HG03095 (cell line): ENCODE data around the gene CBFA2T2.
A peak's percentile ranks its signal among the peaks of the same experiment; 100 is the strongest.

Experiments
- ATAC-seq: cut with Tn5 transposase; IDR thresholded peaks from one replicate; pipeline ENCODE4 v1.9.1; 2021; ENCODE audit warnings: moderate library complexity; ENCODE audit not compliant: unreplicated experiment

CBFA2T2 gene

DNA sequence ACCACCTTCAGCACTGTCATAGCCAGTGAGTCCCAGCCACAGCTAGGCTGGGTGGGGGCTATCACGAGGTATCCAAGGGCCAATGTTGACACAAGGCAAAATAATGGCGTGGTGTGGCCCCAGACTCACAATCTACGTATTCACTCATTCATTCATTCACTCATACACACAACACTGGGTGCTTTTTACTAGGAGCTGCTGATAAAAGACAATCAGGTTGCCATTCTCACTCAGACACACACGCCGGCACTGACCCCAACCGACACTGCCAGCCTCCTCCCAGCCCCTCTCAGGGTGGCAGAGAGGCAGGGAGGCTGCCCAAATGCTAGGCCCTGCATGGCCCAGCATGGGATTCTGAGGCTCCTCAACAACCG is 170.8 kb downstream of the CBFA2T2 start:
- no peak for ATAC-seq

DNA sequence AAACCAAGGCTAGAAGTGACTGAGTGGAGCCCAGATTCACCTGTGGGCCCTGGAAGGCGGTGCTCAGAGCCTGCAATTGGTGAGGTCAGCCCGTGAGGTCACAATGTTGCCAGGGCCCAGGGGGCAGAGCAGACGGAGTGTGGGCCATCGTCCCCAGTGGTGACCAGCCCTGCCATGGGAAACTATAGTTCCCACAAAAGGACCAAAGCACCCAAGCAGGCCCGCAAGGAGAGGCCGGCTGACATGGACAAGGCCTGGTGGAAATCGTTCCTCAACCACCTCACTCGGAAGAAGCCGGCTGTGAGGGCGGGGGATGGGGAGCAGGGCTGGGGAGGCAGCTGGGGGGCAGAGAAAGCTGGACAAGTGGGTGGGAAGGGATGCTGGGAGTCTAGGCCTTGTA is 172.3 kb downstream of the CBFA2T2 start, which contains the start of gene C20orf144:
Gene C20orf144, plus strand, starts transcription at position 156 of the 400 bp plus-strand sequence. Its CDS starts 19 bp downstream, at position 175.
- ATAC-seq: no peak

DNA sequence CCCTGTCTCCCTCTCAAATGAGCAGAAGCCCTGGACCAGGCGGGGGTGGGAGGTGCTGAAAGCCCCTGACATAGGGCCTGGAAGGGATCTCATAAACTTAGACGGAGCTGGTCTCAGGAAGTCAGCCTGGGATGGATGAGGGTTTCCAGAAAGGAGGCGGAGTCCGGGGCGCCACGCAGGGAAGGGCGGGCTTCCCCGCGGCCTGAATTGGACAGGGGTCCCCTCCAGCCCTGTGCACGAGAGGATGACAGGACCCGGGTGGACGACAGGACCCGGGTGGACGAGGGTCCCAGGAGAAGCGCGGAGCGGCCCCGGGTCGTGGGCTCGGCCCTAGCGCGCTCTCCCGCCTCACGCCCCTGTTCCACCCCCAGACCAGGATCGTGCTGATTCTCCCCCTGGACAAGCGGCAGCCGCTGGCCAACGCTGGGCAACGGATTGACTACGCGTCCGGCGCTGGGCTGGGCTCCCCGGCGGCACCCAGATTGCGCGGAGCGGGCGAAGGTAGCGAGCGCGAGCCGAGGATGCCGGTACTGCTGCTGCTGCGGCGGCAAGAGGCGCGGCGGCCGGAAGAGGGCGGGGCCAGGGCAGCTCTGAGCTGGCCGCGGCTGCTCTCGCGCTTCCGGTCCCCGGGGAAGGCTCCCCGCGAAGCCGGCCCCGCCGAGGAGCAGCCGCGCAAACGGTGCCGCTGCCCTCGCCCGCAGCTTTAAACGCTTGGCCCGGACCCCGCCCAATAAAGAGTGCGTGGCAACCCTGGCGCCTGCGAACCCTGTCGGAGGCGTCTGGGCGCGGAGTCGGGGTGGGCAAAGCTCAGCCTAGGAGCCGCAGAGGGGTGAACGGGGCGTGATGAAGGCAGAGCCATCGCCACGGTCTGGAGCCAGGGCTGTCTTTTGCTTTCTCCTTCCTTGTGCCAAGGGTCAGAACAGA is 173.5 kb downstream of the CBFA2T2 start:
- ATAC-seq: peak; percentile 35

DNA sequence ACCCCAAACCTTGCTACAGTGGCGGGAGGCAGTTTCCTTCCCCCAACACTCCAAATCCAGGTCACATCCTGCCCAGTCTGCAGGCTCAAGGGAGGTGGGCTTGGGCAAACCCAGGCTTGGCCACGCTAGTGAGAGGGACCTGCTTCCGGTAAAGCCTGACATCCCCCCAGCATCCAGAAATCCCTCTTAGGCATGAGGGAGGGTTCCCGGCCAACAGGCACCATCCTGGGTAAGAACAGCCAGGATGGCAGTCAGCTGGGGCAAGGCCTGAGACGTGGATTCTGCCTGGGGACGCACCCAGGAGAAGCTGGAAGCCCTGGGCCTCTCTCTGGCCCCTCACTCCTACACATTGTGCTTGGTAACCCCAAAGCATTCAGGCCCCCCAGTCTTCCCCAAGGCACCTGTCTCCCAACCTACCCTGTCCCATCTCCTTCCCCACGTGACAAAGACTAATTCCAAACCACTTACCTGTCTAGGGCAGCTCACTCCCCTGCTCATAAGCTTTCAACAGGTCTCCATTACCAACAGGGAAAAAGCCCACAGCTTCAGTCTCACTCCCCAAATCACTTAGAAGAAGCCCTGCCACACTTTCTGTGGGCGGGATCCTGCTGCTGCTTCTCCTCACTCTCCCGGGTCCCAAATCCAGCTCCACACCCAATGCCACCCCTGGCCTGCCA is 174.3 kb downstream of the CBFA2T2 start:
- ATAC-seq: no peak

DNA sequence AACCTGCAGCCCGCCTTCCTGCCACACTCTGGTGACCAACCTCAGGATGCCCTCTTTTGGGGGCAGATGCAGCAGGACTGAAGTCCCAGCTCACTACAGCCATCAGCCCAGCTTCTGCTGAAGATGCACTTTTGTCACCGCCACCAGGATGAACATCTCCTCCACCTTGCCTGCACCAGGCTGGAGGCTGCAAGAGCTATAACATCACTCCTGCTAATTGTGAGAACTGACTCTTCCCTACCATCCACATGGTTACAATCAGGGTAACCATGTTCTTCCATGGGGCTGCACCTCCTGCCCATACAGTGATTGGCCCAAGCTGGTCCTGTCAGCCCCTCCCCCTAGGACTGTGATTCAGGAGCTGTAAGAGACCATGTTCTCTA is 174.9 kb downstream of the CBFA2T2 start:
- ATAC-seq: no peak

DNA sequence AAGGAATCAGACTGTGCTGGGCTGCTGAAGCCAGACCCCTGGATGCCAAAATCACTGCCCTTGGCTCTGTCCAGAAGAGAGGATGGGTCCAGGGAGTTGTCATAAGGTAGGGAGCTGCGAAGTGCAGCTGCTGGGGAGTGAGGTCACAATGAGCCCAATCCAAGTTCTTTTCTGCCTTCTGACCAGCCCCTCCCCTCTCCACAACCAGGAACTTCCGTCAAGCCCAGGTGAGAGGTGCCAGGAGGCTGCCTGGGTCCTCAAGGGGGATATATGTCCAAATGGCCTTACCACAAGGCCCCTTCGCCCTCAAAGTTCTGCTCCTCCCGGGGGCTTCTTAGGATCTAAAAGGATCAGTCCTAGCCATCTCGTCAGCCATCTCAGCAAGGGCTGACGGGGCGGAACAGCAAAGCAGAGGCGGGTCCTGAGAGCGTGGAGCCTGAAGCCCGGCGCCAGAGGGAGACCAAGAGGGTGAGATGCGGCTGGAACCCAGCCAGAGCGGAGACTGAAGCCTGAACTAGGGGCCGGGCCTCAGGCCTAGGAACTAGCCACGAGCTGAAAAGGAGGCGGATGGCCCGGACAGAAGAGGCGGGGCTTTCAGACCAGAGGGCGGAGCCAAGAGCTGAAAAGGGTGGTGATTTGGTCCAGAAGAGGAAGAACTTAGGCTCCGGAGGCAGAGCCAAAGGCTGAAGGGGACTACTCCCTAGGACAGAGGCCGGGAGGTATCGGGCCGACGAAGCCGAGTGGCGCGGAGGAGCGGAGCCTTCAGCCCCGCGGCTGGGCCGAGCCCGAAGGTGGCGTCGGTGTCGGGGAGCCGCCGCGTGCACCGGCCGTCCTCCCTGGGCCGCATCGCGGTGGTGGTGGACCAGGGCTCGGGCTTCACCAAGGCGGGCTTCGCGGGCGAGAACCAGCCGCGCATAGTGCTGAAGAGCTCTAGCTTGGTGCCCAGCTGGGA is 176.7 kb downstream of the CBFA2T2 start, which contains the start of gene ACTL10:
Gene ACTL10, plus strand, starts transcription at position 651 of the 952 bp plus-strand sequence. CDS start 555 bp downstream, outside the sequence.
- ATAC-seq: peak; percentile 65

DNA sequence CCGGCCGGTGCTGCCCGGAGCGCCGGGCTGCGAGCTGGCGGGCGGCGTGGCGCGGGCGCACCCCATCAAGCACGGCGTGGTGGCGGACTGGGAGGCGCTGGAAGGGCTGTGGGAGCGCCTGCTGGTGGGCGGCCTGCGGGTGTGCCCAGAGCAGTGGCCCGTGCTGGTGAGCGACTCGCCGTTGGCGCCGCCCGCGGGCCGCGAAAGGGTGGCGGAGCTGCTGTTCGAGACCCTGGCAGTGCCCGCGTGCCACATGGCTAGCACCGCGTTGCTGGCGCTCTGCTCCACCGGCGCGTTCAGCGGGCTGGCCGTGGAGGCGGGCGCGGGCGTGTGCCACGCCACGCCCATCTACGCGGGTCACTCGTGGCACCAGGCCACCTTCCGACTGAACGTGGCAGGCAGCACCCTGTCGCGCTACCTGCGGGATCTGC is 177.4 kb downstream of the CBFA2T2 start:
- ATAC-seq: peak; percentile 0

DNA sequence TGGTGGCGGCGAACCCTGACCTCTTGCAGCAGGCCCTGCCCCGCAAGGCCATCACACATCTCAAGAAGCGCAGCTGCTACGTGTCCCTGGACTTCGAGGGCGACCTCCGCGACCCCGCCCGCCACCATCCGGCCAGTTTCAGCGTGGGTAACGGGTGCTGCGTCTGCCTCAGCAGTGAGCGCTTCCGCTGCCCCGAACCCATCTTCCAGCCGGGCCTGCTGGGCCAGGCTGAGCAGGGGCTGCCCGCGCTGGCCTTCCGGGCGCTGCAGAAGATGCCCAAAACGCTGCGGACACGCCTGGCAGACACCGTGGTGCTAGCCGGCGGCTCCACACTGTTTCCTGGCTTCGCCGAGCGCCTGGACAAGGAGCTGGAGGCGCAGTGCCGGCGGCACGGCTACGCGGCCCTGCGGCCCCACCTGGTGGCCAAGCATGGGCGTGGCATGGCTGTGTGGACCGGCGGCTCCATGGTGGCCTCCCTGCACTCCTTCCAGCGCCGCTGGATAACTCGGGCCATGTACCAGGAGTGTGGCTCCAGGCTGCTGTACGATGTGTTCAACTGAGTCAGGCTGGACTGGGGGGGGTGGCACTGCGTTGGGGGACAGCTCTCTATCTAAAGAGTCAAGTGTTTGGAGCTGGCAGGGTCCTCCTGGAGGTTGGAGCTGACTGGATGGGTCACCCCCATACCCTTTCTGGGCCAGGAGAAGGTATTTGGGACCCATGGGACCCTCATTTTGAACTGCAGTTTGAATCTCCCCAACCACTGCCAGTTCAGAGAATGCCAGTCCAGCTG is 178.0 kb downstream of the CBFA2T2 start:
- ATAC-seq: peak; percentile 35

DNA sequence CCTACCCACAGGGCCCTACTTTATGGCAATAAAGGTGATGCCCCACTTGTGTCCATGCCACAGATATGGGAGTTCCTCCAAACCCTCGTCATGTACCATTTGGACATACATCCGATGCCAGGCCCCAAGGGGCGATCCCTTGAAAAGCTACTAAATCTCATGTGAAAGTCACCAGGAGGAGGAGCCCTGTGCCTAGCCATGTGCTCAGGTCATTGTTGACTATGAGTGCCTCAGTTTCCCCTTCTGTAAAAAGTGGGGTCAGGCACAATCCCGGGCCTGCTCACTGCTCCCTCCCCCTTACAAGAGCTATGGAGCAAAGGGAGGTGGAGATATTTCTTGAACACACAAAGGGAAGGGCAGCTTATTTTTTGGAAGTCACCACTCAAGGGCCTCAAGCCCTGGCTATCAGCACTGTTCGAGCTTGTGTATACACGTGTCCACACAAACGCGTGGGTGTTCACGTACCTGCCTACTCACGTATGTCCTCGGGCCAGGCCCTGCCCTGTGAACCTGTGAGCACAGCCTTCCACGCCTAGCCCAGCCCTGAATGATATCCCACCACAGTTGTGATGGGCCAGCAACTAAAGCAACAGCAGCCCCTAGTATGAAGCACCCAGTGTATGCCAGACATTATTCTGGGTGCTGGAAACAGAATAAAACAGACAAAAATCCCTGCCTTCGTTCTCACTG is 178.7 kb downstream of the CBFA2T2 start:
- ATAC-seq: no peak

DNA sequence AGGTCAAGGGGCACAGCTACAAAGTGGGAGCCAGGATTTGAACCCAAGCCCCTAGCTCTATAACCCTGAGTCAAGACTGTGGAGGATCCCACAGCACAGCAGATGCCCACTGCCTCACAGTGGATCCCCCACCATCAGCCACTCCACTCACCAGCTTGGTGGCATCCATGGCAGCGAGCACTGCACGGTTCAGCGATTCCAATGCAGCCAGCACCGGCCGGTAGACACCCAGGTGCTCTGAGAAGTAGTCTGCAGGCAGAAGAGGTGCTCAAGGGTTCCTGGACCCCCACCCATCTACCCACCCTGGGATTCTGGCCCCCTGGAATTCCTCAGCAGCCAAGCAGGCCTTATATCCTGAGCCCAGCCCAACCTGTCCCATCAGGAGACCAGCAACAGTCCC is 179.3 kb downstream of the CBFA2T2 start:
- no peak for ATAC-seq

DNA sequence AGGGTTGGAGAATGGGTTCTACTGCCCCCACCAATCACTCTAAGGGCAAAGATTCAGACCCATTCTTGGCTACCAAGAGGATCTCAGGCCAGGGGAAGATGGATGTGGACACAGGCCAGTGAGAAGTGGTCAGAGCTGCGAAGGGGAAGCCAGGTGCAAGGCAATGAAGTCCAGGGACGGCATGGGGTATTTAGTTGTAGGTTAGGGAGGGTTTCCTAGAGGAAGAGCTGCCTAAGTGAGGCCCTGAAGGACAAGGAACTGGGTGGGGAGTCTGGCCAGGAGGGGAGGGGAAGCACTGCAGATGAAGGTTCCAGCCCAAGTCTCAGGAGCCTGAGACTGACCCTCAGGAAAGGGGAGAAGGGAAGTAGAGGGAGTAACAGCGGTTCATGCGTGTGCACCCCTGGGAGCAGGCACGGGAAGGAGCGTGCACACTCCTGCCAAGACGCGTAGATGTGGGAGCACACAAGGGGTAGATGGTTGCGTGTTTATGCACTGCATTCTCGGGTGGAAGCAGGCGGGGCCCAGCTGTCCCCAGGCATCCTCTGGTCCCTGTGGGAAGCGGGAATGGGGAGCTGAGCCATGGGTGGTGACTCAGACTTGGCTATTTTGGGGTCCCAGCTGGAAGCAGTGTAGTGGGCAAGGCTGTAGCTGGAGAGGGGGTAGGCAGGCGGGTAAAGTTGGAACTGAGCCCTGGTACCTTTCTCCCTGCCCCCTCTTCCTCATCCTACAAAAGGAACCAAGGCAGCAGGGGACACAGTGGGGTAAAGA is 180.2 kb downstream of the CBFA2T2 start:
- no peak for ATAC-seq

DNA sequence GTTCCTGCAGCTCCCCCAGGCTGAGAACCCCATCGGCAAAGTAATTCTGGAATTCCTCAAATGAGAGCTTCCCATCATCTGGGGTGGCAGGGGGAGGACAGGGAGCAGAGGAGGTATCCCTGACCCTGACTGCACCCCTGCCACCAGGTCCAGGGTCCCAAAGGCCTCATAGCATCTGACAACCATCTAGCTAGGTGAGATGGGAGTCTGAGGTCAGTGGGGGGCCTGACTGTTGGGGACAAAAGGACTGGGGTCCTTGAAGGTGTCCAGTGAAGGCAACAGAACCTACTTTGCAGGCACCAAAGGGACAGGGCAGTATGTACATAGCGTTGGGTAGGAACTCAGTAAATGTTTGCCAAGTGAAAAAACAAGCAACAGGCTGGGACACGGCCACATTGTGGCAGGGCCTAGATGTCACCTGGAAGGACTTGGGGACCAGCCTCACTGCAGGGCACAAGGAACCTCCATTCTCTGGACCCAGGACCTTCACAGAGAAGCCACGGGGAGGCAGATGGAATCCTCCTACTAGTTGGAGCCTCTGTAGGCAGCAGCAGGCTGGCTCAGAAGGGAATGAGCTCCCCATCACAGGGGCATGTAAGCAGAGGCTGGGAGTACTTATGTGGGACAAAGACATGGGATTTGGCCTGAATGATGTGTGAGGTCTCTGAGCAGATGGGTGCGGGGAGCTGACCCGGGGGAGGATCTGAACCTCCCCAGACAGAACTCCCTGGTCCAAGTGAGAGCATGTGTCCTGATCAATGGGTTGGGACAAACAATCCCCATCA is 181.0 kb downstream of the CBFA2T2 start:
- ATAC-seq: no peak

DNA sequence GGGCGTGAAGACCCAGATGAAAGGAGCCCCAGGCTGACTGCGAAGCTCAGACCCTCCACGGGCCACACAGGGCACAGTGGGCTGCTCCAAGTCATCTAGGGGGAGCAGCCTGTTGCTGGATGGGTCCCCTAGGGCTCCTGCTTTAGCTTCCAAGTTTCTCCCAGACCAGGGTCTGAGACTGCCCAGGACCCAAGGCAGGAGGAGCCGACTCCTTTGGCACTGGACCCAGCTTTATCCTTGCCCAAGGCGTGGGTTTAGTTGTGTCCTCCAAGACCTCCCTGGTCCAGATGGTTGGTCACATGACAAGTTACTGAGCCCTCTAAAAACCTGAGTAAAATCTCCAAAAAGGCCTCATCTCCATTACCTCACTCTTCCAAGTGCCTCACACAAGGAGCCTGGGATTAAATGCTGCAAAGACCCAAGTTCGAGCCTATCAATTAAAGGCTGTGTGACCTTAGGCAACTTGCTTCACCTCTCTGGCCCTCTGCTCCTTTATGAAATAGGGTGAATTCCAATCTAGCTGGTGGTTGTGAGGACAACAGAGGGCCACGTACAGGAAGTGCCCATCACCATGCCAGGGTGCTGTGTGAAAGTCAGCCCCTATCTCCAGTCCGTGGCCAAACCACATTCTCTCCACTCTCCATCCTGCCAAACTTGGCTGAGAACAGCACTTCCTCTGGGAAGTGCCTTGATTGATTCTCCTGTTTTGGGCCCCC is 181.8 kb downstream of the CBFA2T2 start:
- ATAC-seq: no peak

DNA sequence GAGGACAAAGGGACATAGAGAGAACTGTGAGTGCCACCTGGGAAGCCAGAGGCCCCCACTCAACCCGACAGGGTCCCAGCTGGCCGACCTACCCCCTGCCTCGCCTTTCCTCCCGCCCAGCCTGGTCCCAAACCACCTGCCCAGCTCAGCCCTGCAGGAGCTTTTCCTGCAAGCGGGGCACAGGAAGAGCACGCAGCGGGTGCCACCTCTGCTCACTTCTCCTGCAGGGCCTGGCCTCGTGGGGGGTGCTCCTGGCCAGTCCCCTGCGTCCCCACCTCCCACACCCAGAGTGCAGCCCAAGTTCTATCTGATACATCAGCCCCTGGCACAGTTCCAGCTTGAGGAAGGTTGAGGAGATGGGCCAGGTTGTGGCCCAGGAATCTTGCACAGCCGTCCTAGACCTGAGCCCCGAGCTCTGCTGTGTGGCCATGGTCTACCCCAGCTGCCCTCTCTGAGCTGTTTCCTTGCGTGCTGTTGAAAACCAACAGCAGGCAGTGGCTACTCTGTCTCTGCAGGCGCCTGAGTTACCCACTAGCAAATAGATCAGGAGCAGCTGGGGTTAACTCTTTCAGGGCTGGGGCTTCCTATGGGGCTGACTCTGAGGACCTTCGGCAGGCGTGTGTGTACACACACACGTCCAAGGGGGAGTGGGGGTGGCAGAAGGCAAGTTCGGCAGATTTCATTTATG is 182.7 kb downstream of the CBFA2T2 start:
- ATAC-seq: no peak

DNA sequence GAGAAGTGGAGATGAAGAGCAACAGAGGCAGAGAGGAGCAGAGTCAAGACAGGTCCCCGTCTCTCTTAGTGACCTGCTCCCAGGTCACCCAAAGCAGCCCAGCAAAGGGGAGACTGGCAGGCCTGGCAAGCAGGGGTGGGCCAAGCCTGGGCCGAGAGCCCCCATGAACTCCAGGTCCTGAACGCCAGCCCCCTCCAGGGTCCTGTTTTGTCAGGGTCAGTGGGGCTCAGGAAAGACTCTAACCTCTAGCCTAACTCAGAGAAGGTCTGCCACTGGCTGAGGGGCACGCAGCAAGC is 183.2 kb downstream of the CBFA2T2 start:
- ATAC-seq: no peak

DNA sequence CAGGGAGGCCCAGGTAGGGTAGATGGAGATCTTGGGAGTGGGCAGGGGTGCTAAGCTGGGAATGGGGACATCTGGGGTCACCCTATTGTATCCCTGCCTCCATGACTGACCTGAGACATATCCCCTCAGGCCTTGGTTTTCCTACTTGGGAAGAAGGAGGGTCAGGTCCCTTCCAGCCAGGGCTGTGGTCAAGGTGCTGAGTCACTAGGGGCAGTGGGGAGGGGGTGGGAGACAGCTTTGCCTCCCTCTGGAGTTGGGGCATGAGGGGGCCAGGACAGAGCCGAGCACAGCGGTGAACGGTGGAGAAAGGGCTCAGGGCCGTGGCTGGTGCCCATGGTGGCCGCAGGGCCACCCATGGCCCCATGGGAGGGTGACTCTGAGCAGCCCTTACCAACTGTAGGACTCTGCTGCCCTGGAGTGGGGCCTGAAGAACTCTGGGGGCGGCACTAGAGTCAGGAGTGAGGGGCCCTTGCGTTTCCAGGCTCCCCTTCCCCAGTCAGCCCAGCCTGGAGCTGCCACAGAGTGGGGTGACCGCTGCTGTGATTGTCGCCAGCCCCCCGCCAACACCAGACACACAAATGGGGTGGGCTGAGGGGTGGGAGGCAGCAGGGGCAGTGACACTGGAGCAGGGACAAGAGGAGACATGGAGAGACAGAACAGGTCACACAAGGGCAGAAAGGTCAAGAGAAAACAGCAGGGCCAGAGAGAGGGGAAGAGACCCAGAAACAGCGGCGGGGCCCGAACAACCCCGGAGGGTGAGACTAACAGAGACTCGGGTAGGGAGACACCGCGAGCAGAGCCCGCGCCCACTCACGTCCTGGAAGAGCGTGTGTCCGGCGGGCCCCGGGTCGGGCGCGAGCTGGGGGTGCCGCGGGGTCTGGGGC is 183.8 kb downstream of the CBFA2T2 start:
- ATAC-seq: peak; percentile 9
